GM18867 (cell line): ENCODE measurements around the gene SHC4.

ENCODE experiments used
- ATAC-seq: cut with Tn5 transposase; IDR thresholded peaks from one replicate; pipeline ENCODE4 v1.9.1; 2021; ENCODE audit warnings: mild to moderate bottlenecking, moderate library complexity; ENCODE audit not compliant: unreplicated experiment

SHC4 gene, protein sequence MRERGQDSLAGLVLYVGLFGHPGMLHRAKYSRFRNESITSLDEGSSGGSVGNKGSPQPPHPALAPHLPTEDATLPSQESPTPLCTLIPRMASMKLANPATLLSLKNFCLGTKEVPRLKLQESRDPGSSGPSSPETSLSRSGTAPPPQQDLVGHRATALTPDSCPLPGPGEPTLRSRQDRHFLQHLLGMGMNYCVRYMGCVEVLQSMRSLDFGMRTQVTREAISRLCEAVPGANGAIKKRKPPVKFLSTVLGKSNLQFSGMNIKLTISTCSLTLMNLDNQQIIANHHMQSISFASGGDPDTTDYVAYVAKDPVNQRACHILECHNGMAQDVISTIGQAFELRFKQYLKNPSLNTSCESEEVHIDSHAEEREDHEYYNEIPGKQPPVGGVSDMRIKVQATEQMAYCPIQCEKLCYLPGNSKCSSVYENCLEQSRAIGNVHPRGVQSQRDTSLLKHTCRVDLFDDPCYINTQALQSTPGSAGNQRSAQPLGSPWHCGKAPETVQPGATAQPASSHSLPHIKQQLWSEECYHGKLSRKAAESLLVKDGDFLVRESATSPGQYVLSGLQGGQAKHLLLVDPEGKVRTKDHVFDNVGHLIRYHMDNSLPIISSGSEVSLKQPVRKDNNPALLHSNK

DNA sequence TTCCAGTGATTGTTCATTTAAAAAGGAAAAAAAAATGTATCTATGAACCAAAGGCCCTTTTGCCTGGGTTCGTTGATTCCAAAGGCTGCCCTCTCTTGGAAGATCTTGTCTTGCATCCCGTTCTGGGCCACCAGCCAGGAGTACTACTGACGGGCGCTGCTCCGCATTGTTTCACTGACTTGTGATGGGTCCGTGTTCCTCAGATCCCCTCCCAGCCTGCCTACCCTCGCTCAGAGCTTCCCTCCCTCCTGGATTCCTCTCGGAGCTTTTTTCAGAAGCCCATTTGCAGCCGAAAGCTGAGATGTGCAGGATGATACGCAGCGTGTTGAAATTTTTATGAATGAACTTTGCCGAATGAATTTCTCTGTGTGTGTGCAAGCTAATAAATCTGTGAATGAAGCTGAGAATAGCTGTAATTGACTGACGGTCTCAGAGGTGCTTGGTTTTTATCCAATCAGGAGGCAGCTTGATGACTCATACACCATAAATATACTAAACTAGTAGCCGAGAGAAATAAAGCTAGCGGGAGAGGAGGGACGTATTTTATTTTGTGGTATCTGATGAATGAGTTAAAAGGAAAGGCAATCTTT lies at the start of gene SHC4:
TSS of gene SHC4 (minus strand) at position 396 of the 590 bp plus-strand sequence. CDS start 904 bp downstream, outside the sequence.
- no peak for ATAC-seq

DNA sequence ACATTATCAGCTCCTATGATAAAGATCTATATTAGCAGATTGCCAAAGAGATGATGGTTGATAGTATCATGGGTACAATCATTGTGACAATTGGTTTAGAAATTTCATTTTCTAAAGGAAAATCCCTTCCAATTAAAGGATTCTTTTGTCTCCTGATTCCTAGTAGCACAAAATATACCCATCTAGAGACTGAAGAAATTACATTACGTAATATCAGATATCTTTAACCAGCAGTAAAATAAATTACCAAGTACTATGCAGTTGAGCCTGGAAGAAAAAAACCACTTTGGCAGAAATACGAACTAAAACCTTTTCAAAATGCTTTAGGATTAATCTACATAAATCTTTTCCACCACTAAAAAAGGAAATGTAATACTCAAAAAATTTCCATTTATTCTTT lies 35.6 kb upstream of the SHC4 start:
- no peak for ATAC-seq

DNA sequence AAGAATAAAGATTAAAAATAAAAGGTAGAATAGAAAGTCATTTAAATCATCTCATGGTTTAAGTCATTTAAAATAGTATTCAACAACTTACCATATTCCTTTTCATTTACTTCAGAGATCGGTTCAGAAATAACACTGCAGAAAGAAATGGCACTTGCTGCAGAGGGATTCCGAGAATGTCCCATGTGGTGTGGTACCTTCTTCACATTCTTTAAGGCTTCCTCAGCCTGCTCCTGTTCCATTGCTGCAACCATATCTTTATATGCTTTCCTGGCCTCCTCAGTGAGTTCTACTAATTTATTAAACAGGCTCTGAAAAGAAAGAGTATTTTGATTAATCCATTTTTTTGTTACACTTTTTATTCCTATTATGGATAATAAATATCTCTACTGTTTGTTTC lies 32.6 kb upstream of the SHC4 start:
- no peak for ATAC-seq

DNA sequence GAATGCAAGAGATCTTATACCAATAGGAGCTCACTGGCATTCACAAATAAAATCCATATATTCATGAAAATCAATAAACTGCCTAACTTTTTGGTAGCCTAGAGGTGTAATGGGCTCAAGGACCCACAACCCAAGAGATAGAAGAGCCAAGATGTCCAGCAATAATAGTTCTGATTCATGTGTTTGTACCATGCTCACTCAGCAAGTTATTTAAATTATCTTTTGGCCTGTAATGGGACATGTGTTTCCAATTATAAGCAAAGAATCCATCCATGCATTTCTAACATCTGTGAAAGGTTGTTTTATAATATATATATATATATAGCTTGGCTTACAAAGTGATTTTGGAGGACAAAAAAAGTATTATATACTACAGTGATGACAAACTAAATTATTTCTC lies 29.7 kb upstream of the SHC4 start:
- ATAC-seq, result no peak

DNA sequence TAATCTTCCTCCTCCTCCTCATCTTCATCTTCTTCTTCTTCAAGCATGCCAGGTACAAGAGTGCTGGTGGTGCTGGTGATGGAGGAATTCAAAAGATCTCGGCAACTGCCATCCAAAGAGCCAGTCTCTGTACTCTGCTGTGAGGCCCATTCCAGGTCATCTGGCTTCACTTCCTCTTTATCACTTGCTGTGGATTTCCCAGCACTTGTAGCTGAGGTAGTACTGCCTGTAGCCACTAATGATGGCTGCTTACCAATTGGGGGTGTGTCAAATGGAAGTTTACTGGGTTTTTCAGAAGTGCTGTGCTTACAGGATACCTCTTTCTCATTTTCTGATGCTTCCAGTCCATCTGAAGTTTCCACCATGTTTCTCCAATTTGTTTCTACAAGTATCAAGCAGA lies 28.8 kb upstream of the SHC4 start:
- ATAC-seq, result no peak

DNA sequence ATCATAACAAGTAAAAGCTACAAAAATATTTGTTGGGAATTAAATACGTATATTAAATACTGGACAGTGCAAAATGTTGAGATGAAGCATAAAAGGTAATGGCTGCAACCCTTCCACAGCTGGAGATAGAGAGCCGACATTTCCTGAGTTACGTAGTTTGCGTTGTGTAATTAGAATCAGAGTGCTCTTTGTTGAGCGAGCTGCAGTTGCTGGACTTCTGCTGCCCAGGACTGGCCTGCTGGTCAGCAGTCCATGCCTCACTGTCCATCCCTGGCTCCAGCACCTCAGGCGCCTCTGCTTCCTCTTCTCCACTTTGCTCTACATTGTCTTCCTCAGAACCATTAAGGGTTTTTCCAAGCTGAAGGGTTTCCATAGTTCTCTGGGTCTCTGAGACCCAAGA lies 28.4 kb upstream of the SHC4 start:
- no peak for ATAC-seq

DNA sequence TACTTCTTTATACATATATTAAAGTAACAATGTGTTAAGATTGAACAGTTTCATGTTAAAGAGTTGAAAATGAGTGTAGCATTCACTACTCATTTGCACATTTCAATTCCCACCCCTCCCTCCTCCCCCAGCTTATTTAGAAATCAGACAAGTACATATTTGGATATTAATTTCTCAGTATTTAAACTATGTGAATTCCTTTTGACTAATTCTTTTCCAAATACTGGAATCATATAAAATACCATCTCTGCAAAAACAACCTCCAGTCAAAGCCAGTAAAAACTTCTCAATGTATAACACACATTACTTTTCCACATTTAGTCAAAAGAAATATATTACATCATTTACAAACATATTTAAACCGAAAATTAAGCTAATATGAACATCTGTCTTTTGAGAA lies 25.5 kb upstream of the SHC4 start:
- ATAC-seq, result no peak

DNA sequence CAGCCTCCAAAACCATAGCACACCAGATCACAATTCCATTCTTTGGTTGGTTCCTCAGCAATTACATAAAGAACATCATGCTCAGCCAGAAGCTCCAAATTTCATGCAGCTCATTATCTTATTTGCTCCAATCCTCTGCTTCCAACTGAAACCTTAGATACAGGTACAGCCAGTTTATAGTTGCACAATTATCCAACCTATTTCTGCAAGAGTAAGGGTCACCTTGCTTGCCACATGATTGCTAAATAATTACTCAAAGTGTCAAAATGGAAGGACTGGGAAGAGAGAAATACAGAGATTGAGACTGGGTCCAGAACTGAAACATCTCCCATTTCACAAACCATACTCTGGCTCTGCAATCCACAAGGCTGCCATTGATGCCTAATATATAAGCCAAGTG lies 23.4 kb upstream of the SHC4 start:
- ATAC-seq, result no peak

DNA sequence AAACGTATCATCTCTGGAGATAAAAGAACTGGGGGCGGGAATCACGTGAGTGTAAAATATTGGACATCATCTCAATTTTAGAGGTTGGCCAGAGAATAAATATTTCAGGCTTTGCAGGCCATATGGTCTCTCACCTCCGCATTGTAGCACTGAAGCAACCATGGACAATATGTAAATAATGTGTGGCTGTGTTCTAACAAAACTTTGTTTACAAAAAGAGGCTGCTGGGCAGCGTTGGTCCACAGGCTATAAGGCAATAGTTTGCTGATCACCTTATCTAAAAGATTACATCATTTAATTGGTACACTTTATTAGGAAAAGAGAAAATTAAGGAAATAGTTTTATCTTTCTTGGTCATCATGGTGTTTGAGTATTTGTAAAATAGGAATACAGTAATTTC lies 22.5 kb upstream of the SHC4 start:
- no peak for ATAC-seq

DNA sequence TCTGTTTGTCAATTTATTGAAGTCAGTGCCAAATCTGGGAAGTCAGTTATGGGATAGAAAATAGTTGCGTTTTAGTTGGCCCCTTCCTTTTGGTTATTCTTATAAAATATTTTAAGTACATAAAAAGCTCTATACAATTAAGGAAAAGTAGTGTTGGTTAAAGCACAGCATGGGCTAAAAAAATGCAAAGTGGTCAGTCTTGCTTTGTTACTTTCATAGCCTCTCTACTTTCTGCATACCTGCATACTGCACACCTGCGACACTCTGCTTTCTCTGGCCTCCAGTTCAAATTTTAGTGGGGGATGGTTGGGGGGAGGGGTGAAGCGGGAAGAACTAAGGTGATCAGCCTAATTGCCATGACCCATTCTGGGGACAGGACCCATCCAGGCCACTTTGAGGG lies 21.8 kb upstream of the SHC4 start:
- ATAC-seq, result no peak

DNA sequence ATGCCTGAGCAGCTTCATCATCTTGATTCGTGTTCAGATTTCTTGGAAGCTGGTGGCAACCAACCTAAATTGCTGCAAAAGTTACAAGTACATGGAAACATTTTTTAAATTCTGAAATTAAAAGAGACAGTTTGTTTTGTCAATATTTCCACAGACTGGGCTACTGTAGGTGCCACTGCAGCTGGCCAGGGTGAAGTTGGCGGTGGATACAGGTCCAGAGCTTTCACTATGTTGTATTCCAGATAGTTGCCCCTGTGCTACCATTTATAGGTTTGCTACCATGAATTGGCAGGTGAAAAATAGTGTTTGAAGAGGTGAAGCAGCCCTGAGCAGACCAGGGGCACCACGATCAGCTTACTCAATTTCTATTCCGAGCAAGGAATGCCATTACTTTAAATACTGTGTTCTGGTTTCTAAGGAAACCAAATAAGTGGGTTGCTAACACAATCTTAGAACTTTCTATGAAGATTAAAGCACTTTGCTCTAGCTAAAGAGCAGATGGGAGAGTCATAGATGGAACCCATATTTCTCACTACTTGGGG lies 21.2 kb upstream of the SHC4 start:
- no peak for ATAC-seq

DNA sequence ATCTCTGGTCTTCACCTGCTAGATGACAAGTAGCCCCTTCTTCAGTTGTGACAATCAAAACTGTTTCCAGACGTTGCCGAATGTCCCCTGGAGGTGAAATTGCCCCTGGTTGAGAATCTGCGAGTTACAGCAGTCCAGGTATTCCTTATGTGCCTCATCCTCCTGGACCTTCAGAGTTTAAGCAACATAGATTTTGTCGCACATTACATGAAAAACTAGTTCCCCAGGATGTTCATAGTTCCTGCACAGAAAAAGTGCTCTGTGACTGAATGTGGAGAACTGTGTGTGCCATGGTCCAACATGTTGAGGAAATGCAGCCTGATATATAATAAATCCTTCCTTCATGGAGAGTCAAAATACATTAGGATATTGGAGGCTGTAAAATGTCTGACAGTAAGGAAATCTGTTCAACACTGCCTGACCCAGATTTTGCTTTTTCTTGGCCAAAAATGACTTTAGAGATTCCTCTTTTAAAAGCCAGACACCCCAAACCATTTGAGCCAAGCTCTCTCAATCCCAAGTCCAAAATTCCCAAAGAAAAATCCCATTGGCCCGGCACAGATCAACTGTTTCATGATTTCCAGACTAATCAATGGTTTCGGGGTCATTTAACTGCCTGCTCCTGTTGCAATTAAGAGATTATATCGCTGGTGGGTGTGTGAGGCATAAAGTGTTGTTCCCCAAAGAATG lies 20.4 kb upstream of the SHC4 start:
- no peak for ATAC-seq

DNA sequence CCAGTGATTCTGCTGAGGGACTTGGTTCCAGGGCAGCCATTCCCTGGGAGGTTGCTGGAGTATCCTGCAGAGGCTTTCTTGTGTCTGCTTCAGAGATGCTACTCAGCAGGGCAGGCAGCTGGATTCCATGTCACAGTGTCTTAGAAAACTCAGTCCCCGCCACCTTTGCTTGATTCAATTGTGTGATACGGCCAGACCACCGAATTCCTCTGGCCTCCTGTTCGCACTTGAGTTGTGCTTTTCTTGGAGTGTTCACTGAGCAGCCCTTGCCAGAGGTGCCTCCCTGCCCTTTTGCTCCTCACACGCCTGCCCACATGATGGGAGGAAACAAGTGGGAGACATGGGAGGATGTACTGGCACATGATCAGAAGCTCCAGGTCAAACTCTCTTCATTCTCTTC lies 19.6 kb upstream of the SHC4 start:
- no peak for ATAC-seq

DNA sequence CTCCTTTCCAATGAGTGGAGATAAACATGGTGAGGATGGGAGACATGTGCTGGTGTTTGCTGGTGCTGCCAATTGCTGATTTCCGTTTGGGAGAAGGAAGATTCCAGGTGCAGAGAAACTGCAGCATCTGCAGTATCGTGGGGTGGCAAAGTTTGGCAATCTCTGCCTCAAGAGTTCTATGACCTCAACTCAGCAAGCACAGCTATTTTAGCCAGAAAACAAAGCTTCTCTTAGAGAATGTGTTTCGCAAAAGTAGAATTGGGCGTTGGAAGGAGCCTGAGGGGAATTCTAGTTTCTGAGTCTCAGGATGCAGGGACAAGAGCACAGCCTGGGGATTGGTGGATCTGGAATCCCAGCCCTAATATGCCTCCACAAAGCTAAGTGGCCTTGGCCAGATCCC lies 18.2 kb upstream of the SHC4 start:
- no peak for ATAC-seq

DNA sequence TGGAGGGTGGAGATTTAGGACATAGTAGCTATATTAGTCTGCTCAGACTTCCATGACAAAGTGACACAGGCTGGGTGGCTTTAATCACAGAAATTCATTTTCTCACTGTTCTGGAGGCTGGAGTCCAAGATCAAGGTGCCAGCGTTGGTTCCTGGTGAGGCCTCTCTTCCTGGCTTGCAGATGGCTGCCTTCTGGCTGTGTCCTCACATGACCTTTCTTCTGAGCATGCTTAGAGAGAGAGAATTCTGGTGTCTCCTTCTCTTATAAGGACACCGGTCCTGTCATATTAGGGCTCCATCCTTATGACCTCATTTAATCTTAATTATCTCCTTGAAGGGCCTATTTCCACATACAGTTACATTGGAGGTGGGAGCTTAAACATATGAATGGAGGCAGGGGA lies 14.9 kb upstream of the SHC4 start:
- no peak for ATAC-seq

DNA sequence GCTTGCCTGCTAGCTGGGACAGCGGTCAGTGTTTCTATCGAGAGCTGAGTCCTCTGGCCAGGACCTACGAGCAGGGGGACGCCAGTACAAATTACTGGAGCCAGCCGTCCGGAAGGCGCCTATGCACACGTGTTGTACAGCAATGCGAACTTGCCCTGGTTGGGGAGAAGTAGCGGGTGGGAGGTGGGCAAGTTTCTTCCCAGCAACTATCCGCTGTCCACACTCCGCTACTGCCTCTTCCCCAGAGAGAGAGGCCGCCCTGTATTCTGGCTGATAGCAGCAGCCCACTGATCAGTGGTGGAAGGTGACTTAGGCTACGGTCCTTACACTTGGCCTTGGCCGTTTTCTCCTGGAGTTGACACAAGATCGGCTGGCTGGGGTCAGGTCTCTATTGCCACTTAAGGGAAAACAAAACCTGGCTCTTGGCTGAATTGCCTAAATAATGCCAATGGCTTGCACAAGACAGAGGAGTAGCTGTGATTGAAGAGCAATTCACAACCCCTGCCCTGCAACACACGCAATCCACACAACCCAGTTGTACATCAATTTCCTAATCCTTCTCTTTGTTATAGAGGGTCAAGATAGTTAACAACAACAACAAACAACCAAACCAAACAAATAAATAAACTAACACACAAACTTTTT lies 12.8 kb upstream of the SHC4 start:
- ATAC-seq, result no peak

DNA sequence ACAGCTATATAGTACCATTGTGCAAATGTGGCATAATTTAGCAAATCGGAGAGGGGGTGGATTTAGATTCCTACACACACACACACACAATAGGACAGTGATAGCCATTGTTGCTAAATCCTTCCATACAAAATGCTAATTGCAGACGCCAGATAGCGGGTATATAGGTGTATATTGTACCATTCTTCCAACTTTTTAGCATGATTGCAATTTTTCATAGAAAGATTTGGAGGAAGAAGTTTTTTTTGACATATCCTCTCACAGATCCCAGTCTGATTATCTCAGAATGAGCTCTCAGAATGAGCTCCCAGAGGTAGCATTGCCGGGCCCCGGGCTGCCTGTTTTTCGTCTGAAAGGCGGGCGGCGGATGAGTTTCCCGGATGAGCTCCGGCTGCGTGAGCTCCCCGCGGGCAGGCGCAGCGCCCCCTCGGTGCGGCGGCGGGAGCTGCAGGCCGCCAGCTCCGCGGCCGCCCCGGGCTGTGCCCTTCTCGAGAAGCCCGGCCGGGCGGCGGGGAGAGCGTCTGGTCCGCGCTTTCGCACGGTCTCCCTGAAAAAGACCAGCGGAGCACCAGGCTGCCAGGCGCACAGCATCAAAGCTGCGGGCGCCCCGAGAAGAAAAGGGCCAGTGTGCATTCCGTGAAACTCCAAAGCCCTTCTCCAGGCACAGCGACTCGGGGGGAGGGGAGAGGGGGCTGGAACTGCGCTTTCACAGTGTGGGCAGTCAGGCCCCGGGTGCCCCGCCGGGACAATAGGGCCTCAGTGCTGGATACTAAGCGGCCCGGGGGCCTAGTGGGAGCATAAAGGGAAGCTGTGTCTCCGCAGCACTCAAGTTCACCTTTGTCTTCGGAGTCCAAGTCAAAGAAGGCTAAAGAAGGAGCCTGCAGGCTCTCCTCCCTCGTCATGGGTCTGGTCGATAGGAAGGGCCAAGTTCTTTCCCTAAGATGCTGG lies 12.0 kb upstream of the SHC4 start:
- ATAC-seq, result peak; percentile 96

DNA sequence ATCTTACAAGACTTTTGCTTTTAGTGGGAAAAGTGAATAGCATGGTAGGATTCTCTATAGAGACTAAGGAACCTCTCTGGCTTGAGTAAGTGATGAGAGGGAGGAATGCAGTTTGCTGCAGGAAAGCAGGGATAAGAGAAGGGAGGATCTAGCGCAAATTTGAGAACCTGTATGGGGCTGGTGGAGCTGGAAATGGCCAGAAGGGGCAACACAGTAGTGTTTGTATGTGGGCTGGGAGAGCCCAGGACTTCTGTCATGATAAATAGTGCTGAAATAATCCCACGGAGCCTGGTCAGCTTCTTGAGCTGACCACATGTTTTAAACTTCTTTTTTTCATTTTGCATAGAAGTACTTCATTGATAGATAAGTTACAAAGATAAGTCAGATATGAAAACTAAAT lies 11.2 kb upstream of the SHC4 start:
- ATAC-seq, result no peak

DNA sequence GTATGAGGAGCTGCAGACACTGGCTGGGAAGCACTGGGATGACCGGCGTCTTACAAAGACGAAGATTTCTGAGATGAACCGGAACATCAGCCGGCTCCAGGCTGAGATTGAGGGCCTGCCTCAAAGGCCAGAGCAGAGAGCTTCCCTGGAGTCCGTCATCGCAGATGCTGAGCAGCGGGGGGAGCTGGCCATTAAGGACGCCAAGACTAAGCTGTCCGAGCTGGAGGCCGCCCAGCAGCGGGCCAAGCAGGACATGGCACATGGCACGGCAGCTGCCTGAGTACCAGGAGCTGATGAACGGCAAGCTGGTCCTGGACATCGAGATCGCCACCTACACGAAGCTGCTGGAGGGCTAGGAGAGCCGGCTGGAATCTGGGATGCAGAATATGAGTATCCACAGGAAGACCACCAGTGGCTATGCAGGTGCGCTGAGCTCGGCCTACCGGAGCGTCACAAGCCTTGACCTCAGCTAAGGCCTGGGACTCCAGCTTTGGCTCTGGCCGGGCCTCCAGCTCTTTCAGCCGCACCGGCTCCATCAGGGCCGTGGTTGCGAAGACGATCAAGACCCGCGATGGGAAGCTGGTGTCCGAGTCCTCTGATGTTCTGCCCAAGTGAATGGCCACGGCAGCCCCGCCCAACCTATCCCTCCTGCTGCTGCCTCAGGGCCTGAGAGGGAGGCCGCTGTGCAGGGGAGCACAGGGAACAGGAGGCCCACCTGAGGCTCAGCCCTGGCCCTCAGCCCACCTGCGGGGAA lies 9.2 kb upstream of the SHC4 start:
- ATAC-seq, result no peak
